Activated T-cell treated with anti-CD3 and anti-CD28 coated beads, Interleukin-2, amount 50 U/mL, for 72 hours (primary cell): ENCODE results near the gene ZMIZ1. TPM values are rescaled to one million over a fixed set of nuclear protein-coding genes. Genes with fewer than 3 reads are reported as not detected.

Experiments used
- ATAC-seq, 2 donors: fragments of 150-1000 bp; cut with Tn5 transposase; replicated peaks in 1 of 2; 2 replicates each; pipeline ENCODE4 v1.10.0; 2021; ENCODE audit warnings: moderate library complexity in 2 of 2, mild to moderate bottlenecking in 1 of 2
- DNase-seq, 2 donors: peaks; one replicate each; pipeline ENCODE4 v3.0.0; 2021 to 2022; ENCODE audit warnings: mixed read lengths in 1 of 2
- H3K27ac Mint-ChIP-seq: one replicate; pipeline ENCODE4 v1.8.0; 2022; ENCODE audit warnings: mild to moderate bottlenecking, moderate library complexity, mixed read lengths
- H3K27me3 Mint-ChIP-seq: one replicate; pipeline ENCODE4 v1.8.0; 2022; ENCODE audit warnings: low read depth, mixed read lengths
- H3K36me3 Mint-ChIP-seq, 2 donors: one replicate each; pipeline ENCODE4 v1.8.0; 2022; ENCODE audit warnings: mixed read lengths in 2 of 2, mild to moderate bottlenecking in 1 of 2; ENCODE audit not compliant: insufficient read depth in 2 of 2
- H3K4me1 Mint-ChIP-seq: one replicate; pipeline ENCODE4 v1.8.0; 2022; ENCODE audit warnings: low read depth, mixed read lengths
- H3K4me3 Mint-ChIP-seq, 2 donors: one replicate each; pipeline ENCODE4 v1.8.0; 2022; ENCODE audit warnings: mild to moderate bottlenecking in 2 of 2, mixed read lengths in 2 of 2, moderate library complexity in 2 of 2
- H3K9me3 Mint-ChIP-seq, 2 donors: one replicate each; pipeline ENCODE4 v1.8.0; 2022; ENCODE audit warnings: mixed read lengths in 2 of 2
- total RNA-seq, 2 donors: library from RNA; stranded (reverse); gene quantifications; one replicate each; pipeline ENCODE4 v1.2.3, GENCODE V29; 2022

The ZMIZ1 gene
- total RNA-seq, 2 donors from 2014 or later: 30.6 to 37.8 TPM

DNA sequence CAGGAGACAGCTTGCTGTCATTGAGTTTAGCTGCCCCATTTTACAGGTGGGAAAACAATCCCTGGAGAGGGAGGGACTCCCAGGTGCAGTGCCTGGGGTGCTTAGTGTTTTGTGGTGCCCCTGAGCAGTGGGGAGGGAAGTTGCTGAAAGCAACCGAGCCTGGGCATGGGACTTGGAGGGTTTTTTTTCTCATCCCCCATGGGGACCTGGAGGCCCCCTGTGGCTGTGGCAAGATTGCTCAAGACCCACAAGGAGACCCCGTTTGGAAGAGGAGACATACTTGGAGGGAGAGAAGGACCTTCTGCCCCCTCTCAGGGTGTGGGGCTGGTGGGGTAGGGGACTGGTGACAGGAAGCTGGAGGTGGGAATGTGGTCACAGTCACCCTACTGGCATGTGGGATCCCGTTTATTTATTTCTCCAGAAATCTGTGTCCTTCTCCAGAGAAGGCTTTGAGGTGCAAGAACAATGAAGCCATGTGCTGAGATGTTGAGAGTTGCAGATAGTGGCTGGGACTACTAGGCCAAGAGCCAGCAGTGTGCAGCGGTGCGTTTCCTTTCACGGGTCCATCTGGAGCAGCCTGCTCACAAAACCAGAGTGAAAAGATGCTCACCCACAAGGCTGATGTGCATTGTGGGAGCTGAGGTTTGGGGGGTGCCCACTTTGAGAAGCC, 21.5 kb downstream of the ZMIZ1 start:
- ATAC-seq (no peak), DNase-seq (no peak)
- H3K9me3 Mint-ChIP-seq: no peaks in the 10 kb centered on the region
- H3K27ac Mint-ChIP-seq: no peak overlapping the region
- no peaks in the 10 kb centered on the region for H3K36me3 Mint-ChIP-seq
- no peaks in the 10 kb centered on the region for H3K27me3 Mint-ChIP-seq
- no peak overlapping the region for H3K4me3 Mint-ChIP-seq
- peaks cover 20% of the 10 kb centered on the region for H3K4me1 Mint-ChIP-seq

DNA sequence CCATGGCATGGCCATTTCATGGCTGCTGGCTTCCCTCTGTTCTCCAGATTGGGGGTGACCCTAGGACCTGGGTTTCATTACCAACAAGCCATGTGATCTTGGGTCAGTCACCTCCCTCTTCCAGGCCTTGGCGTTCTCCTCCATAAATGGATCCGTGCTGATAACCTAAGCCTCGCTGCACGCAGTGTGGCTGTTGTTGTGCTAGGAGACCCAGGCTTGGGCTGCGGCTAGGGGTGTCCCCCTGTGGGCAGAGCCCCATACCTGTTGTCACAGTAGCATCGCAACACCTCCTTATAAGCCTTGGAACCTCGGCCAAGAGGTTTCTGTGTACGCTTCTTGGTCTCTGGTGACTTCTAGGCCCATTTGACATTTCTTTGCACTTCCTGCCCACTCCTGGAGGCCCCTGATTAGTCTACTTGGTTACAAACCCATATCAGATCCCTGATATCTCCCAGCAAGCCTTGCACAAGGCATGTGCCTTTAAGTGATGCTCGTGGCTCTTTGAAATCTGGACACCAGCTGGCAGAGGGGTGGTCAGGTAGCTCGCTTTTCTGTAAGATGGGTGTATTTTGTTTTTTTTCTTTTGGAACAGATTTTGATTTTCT, 23.6 kb downstream of the ZMIZ1 start:
- Mint-ChIP-seq H3K4me3 (no peak overlapping the region), H3K4me1 (peaks cover 20% of the 10 kb centered on the region), H3K27me3 (no peaks in the 10 kb centered on the region), H3K9me3 (no peaks in the 10 kb centered on the region), H3K27ac (no peak overlapping the region), H3K36me3 (no peaks in the 10 kb centered on the region)
- DNase-seq (no peak), ATAC-seq (no peak)

DNA sequence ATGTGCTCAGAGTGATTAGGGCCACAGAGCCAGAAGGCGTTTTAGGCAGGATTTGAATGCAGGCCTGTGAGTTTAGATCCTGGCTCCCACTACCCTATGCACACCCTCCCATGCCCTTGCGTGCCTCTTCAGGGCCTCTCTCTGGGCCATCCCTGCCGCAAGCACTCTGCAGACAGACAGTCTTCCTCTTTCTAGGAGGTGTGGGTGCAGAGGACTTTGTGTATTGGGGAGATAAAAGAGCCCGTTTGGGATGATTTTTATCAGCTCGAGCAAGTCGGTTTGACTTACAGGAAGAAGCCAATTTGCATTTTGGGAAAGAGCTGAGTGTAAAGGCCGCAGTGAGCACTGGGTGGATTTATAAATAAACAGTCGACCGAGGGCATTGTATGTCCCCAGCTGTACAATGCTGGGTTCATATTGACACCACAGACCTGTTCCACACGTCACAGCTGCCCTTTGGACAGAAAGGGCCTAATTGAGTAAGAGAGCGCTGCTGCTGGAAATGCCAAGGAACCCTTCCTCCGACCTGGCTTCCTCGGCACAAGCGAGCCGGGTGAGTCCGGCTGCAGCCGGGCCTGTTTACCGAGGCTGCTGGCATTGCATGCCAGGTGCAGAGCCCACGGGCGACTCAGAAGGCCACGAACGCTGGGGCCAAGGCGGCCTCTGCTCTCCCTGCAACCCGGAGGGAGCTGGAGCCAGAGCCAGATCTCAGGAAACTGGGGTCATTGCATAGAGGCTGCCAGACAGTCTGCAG, 25.1 kb downstream of the ZMIZ1 start:
- H3K4me3 Mint-ChIP-seq: no peak overlapping the region
- no peaks in the 10 kb centered on the region for H3K9me3 Mint-ChIP-seq
- H3K36me3 Mint-ChIP-seq: no peaks in the 10 kb centered on the region
- H3K4me1 Mint-ChIP-seq: peaks cover 24% of the 10 kb centered on the region
- no peak overlapping the region for H3K27ac Mint-ChIP-seq
- DNase-seq: no peak
- H3K27me3 Mint-ChIP-seq: no peaks in the 10 kb centered on the region
- ATAC-seq: peak in 1 of 2 donors; percentile 23

DNA sequence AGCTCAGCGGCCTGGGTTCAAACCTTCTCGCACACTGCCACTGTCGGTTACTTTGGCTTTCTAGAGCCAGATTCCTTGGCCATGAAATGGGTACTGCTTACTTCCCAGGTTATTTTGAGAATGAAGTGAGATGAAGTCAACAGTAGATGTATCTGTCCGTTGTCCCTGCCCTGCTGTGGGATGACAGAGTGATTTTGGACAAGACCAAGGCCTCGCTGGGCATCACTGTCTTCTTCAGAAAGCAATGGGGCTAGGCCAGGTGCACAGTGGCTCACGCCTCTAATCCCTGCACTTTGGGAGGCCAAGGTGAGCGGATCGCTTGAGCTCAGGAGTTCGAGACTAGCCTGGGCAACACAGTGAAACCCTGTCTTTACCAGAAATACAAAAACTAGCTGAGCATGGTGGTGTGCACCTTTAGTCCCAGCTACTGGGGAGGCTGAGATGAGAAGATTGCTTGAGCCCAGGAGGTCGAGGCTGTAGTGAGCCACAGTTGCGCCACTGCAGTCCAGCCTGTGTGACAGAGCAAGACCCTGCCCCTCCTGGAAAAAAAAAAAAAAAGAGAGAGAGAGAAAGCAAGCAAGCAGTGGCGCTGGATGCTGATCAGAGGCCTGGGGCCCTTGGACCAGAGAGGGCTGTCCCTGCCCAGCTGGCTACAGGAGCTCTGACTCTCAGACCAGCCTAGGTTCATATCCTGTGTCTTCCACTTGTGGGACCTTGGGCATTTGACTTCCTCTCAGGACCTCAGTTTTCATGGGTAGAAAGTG, 25.8 kb downstream of the ZMIZ1 start:
- Mint-ChIP-seq H3K4me3 (no peak overlapping the region), H3K9me3 (no peaks in the 10 kb centered on the region), H3K36me3 (no peaks in the 10 kb centered on the region), H3K27ac (no peak overlapping the region), H3K4me1 (peaks cover 24% of the 10 kb centered on the region), H3K27me3 (no peaks in the 10 kb centered on the region)
- DNase-seq: no peak
- no peak for ATAC-seq

DNA sequence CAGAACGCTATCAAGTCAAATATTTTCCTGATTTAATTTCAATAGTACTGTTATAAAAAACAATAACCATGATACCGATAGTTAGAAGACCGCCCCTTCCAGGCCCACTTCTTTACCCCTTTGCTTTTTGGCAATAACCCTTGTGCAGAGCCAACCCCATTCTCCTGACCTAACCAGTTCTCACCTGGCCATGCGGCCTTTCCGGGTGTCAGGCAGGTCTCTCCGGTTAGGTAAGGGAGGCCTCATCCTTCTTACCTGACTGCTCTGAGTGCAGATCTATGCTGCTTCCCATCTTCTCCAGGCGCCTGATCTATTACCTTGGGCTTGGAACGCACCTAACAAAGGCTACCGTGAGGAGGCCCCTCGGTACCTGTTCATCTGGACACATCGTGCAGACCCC, 26.6 kb downstream of the ZMIZ1 start:
- no peak overlapping the region for H3K27ac Mint-ChIP-seq
- no peaks in the 10 kb centered on the region for H3K9me3 Mint-ChIP-seq
- H3K4me3 Mint-ChIP-seq: no peak overlapping the region
- no peaks in the 10 kb centered on the region for H3K27me3 Mint-ChIP-seq
- no peak for ATAC-seq
- H3K36me3 Mint-ChIP-seq: no peaks in the 10 kb centered on the region
- no peak for DNase-seq
- peaks cover 25% of the 10 kb centered on the region for H3K4me1 Mint-ChIP-seq

DNA sequence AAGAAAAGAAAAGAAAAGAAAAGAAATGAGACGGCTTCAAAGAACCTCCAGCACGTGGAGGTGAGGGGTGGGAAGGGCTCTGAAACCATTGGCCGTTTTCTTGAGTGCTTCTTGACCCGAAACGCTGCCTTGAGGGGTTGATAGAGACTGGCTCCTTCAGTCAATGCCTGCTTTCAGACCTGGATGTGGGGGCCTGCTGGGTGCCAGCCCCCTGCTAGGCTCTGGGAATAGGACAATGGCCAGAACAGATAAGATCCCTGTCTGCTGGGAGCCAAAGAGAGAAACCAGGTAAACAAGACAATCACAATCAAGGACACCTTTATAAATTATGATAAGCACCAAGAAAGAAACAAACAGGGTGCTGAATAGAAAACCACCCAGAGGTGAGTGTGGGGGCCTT, 27.7 kb downstream of the ZMIZ1 start:
- no peaks in the 10 kb centered on the region for H3K27me3 Mint-ChIP-seq
- H3K9me3 Mint-ChIP-seq: no peaks in the 10 kb centered on the region

DNA sequence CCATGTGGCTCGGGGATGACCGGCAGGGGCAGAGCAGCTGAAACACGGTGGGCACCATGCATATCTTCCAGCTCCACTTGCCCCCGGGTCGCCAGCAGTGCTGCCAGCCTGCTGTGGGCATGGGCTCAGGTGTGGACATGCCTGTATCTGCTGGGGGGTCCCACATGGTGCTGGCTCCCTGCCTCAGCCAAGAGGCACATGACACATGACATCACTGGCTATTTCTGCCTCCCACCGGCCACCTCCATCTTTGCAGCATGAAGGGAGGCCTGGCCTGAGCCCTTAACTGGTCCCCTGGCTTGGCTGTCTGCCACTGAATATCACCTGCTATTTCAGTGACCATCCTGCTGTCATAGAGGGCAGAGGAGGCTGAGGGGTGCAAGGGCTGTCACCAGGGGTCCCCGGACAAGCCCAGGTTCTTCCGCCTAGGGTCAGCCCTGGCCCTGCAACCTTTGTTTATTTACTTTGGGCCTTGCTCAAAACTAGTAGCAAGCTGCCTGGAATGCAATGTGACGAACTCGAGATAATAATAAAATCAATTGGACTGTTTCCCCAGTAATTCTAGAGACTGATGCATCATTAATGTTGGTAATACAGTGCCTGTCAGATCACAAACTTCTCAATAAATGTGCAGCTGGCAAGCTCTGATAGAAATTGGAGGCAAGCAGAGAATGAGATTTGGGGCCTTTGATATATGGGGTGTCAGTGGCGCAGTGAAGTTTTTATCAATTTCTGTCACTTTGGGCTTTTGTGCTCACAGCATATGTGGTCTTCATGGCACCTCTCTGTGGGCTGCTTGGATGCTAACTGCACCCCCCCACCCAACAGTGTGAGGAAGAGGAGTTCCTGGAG, 28.5 kb downstream of the ZMIZ1 start:
- no peak for ATAC-seq
- H3K4me3 Mint-ChIP-seq: no peak overlapping the region
- no peaks in the 10 kb centered on the region for H3K9me3 Mint-ChIP-seq
- H3K27ac Mint-ChIP-seq: no peak overlapping the region
- no peaks in the 10 kb centered on the region for H3K36me3 Mint-ChIP-seq
- H3K27me3 Mint-ChIP-seq: no peaks in the 10 kb centered on the region
- DNase-seq: no peak
- H3K4me1 Mint-ChIP-seq: peaks cover 27% of the 10 kb centered on the region

More for the DNA sequence above, 27.7 kb downstream of the ZMIZ1 start:
- DNase-seq (no peak), ATAC-seq (no peak)
- H3K4me1 Mint-ChIP-seq: peaks cover 29% of the 10 kb centered on the region
- no peaks in the 10 kb centered on the region for H3K36me3 Mint-ChIP-seq
- H3K4me3 Mint-ChIP-seq: no peak overlapping the region
- H3K27ac Mint-ChIP-seq: no peak overlapping the region

DNA sequence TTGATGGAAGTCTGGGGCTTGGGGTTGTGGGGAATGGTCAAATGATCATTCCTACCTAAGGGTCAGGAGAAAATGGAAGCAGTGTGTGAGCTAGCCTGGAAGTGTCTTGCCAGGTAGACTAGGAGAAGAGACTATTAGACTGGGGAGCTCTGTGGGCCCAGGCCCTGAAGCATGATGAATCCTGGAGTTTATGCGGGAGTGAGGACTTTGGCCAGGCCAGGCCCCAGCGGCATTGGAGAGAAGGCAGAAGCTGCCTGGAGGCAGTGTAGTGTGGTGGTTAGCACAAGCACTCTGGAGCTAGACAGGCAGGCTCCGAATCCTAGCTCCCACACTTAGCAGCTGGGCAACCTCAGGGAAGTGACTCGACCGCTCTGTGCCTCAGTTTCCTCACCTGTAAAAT, 29.3 kb downstream of the ZMIZ1 start:
- H3K9me3 Mint-ChIP-seq: no peaks in the 10 kb centered on the region
- H3K4me1 Mint-ChIP-seq: peaks cover 33% of the 10 kb centered on the region
- H3K4me3 Mint-ChIP-seq: no peak overlapping the region
- H3K27me3 Mint-ChIP-seq: no peaks in the 10 kb centered on the region
- DNase-seq (no peak), ATAC-seq (no peak)
- no peak overlapping the region for H3K27ac Mint-ChIP-seq
- H3K36me3 Mint-ChIP-seq: no peaks in the 10 kb centered on the region

DNA sequence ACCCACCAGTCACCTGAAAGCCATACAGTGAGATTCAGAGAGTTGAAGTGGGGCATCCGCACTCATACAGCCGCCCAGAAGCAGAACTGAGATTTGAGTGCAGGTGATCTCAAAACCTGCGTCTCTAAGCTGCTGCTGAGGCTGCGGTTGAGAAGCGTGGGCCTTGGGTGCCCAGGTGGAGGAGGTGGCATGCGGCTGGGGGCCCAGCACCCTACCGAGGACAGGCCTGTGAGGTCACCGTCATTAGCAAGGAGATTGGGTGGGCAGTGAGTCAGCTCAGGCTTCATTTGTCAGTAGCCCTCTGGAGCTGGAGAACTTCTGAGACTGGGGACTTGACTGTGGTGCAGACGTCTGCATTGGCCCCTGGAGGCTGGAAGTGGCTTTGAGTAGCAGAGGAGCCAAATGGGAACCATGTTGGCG, 29.8 kb downstream of the ZMIZ1 start:
- Mint-ChIP-seq H3K27me3 (no peaks in the 10 kb centered on the region), H3K9me3 (no peaks in the 10 kb centered on the region), H3K4me1 (peaks cover 34% of the 10 kb centered on the region), H3K27ac (no peak overlapping the region), H3K36me3 (no peaks in the 10 kb centered on the region), H3K4me3 (no peak overlapping the region)
- no peak for DNase-seq
- ATAC-seq: no peak

DNA sequence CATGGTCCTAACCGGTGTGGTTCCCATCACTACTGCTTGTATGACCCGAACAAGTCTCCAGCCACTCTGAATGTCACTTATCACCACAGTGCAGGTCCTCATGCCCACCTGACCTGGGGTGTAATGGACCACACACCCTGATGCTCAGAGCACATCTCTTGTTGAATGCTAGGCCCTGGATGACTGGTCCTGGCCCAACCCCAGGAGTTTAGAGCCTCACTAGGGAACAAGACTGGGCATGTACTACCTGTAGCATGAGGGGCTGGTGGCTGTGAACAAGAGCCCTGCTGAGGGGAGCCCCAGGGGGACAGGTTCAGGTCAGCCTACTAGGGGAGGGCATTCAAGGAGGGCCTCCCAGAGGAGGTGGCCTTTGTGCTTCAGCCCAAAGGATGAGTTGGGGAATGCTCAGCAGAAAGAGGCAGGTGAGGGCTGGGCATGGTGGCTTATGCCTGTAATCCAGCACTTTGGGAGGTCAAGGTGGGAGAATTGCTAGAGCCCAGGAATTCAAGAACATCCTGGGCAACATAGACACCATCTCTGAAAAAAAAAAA, 31.2 kb downstream of the ZMIZ1 start:
- ATAC-seq: no peak
- H3K27me3 Mint-ChIP-seq: no peaks in the 10 kb centered on the region
- peaks cover 30% of the 10 kb centered on the region for H3K4me1 Mint-ChIP-seq
- no peaks in the 10 kb centered on the region for H3K36me3 Mint-ChIP-seq
- DNase-seq: no peak
- no peaks in the 10 kb centered on the region for H3K9me3 Mint-ChIP-seq
- no peak overlapping the region for H3K4me3 Mint-ChIP-seq
- peak overlapping the region; percentile 8 for H3K27ac Mint-ChIP-seq

DNA sequence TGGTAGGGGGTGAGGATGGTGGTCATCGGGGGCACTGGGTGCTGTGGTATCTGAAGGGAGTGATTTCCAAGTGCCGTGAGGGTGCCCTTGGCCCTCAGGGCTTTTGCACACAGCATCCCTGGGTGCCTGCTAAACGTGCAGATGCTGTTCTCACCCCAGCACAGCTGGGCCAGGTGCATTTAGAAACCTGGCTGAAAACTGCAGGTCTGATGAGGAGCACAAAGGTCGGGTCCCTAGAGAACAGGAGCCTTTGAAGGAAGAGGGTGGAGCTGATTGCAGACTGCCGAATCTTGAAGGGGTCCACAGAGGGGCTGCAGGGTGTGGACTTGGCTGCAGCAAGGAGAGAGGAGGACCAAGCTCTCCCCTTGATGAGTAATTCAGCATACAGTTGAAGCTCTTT, 32.0 kb downstream of the ZMIZ1 start:
- Mint-ChIP-seq H3K4me3 (no peak overlapping the region), H3K4me1 (peaks cover 30% of the 10 kb centered on the region), H3K36me3 (no peaks in the 10 kb centered on the region), H3K27ac (no peak overlapping the region), H3K9me3 (no peaks in the 10 kb centered on the region), H3K27me3 (no peaks in the 10 kb centered on the region)
- no peak for DNase-seq
- no peak for ATAC-seq
